RPMI7951 (cell line): ENCODE results near the gene TXLNA. TPM values are rescaled to one million over a fixed set of nuclear protein-coding genes. Genes with fewer than 3 reads are reported as not detected.
A peak's percentile ranks its signal among the peaks of the same experiment; 100 is the strongest.

Experiments used
- DNase-seq: peaks from one replicate; pipeline ENCODE4 v3.0.0-alpha.2; 2012; ENCODE audit warnings: low read depth
- total RNA-seq: library from RNA; depleted of rRNA; stranded (reverse); fragments of >200 nt; shearing (Covaris generic); gene quantifications from 2 replicates; pipeline ENCODE4 v1.2.3, GENCODE V29; 2014

Gene TXLNA
- total RNA-seq, 1 experiment from 2014 or later: 48.4 TPM

DNA sequence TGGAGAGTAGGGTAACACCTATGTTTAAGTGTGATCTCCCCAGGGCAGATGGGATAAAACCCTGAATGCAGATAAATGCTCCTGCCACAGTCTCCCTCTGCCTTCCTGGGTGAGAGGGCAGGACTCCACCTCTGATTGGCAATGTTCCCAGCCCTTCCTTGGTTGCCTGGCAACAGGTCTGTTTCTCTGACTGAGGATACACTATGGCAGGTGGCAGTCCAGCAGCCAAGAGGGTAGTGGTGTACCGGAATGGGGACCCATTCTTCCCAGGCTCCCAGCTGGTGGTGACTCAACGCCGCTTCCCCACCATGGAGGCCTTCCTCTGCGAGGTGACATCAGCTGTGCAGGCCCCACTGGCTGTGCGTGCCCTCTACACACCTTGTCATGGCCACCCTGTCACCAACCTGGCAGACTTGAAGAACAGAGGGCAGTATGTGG is 29.4 kb downstream of the TXLNA start, which contains the start of gene DCDC2B:
DCDC2B (plus strand) TSS at position 199 of the 438 bp plus-strand sequence; CDS start at position 204, 5 bp downstream.
- DNase-seq: peak; percentile 72

DNA sequence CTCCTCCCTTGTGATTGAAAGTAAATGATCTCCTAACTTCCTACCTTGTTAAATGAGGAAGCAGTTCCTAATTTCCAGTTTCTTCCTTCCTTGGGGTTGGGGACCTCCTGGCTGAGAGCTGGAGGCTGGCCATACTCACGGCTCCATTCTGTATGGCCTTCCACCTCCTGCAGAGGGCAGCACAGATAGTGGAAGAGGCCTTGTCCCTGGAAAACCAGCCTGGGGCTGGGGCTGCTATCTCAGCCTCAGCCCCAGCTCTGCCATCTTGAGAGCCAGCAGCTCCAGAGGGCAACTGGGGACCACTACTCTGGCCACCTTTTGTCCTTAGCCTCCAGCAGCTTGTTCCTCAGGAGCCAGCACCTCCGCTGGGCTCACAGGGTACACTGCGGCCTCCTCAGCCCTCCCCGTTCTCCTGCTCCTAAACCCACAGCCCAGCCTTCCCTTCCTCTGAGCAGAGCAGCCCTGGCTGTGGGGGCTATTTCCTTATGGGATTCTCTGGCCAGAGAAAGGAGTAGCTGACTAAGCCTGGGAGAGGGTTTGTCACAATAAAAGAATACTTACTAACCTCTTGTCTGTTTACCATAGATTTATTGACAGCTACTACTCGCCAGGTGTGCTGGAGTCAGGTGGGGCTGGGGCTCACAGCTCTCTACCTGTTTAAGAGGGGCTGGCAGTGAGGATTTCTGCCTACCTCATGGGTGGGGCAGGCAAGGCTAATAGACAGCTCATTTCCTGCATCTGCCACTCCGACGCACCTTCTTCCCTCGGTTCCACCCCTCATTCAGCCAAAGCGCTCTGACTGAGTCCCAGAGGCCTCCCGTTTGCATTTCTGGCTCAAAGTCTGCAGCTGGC is 36.4 kb downstream of the TXLNA start:
- DNase-seq: peak; percentile 64

DNA sequence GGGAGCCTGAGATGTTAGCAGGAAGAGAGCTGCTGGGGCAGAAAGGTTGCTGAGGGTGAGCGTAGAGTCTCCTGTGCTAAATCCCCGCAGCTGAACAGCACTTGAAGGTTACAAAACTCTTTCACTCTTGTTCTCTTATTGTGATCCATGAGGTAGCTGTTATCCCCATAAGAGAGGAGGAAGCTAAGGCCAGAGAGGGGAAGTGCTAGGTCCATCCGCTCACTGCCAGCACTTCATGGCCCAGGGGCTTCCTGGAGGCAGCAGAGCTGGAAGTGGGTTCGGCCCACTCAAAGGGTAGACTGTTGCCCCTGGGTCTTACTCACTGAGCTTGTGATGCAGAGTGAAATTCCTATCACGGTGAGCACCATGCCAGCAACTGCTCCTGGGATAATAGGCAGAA is 37.1 kb downstream of the TXLNA start:
- DNase-seq: no peak

DNA sequence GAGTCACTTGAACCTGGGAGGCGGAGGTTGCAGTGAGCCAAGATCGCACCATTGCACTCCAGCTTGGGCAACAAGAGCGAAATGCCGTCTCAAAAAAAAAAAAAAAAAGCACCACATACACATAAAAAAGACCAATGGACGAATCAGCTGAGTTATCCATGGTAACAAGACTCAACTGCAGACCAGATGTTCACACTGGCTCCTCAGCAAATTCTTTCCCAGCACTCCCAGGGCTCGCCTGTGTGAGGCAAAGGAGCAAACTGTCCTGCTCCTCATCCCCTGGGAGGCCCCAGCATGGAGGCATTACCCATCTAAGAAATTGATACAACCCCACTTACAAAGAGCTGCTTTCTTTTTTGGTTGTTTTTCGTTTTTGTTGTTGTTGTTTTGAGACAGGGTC is 39.5 kb downstream of the TXLNA start:
- DNase-seq: no peak

DNA sequence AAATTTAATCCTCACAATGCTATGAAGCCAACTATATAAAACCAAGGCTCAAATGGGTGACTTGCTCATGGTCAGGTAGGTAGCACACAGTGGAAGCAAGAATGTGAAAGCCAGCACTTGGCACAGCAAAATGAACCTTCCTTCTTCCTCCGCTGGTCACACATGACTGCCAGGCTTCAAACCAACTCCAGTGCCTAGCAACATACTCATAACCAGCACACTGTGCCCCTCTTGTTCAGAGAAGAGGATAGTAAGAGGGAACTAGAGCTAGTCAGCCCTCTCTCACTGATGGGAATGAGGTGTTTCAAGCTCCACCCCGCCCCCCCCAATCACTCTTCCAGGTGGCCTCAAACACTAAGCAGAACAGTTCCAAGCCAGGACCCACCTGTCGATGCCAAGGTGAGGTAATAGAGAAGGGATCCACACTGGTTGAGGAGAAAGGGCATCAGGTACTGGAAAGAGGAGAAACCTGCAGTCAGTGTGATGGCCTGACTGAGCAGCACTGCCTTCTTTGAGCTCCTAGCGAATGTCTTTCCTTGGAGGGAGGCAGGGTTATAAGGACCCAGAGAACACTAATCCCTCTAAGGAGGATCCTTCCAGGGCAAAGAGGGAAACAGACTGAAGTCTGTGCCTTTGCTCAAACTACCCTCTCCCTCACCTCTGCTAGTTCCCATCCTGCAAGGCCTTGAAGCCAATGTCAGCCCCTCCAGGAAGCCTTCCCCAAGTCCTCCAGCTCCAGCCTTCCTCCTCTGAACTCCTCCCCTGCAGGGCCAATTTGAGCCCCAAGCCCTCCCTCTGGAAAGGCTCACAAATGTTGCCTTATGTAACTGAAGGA is 41.5 kb downstream of the TXLNA start:
- DNase-seq: no peak

DNA sequence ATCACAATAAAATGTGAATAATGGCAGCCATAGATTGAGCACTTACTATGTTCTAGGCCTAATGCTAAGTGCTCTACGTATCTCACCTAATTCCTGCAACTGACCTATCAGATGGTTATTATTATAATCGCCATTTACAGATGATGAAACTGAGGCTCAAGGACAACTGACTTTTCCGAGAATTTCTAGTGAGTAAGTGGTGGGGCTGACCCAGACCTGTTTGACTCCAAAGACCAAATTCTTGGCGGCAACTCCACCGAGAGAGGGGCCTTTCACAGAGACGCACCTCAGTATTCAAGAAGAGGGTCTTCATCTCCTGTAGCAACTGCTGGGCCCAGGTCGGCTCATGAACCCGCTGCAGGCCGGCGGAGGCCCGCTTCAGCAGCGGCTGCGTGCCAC is 42.1 kb downstream of the TXLNA start:
- DNase-seq: no peak

- DNase-seq: peak; percentile 90
These were observed 42.7 kb downstream of the TXLNA start, which contains the start of the genes EIF3I and TMEM234 for GRCh38 chr1:32221980-32222755. EIF3I (plus strand) TSS chr1:32222407; CDS start chr1:32222442, 35 bp downstream. TMEM234 (minus strand) TSS chr1:32222353; CDS start chr1:32222322, 31 bp downstream.

DNA sequence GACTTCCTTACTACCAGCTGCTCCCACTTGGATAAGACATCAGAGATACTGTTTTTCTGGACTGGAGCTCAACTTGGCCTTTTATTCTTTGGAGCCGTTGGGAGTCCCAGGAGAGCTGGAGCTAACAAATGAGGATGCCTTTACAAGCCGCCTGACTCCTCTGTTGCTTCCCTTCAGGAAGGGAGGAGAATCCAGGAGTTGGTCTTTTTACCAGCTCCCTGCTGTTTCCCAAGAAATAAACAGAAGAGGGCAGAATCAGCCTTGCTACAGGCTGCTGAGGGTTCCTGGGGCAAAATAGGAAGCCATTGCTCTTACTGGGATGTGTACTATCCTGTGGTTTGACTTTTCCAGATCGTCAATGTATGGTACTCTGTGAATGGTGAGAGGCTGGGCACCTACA is 44.2 kb downstream of the TXLNA start:
- no peak for DNase-seq

GRCh38 chr1:32224285-32224684 is 44.8 kb downstream of the TXLNA start:
- no peak for DNase-seq

GRCh38 chr1:32228771-32229170 is 49.3 kb downstream of the TXLNA start:
- no peak for DNase-seq

DNA sequence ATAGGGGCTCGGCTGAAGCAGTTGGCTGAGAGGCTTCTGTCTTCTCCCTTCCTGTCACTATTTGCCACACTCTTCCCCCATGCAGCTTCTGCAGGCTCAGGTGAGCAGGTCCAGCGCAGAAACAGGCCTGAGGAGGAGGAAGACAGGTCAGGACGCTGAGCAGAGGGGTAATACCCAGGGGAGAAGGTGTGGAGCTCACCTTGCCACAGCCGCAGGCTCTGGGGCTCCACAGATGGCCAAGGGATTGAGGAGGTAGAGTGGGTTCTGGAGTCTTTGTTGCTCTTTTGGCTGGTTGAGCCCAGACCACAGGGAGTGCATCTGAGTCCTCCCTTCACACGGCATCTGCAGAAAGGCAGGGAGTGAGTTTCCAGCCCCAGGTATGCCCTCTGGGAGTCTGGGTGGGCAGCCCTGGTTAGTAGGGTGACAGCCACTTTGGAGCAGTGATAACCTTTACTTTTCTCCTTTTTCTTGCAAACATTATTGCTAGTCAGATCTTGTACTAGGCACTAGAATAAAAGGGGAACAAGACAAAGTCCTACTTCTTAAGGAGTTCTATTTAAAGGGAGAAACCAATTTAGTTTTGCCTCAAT is 52.5 kb downstream of the TXLNA start:
- no peak for DNase-seq

GRCh38 chr1:32232558-32233304 is 53.3 kb downstream of the TXLNA start:
- no peak for DNase-seq

DNA sequence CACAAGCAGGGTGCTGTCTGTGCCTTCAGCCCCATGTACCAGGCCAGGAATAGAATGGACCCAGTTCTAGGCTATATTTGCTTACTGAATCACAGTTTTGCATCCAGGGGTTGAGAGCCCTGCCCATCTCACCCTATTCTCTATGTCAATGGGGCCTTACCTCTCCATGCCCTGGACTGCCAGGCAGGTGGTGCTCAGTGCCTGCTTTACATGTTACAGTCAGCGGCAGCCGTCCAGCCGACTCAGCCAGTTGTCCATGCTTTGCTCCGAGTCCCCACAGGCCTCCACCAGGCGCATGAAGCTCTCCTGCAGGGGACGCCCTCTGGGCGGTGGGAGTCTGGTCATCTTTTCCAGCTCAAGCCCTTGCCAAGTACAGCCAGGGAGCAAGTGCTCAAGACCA is 55.3 kb downstream of the TXLNA start:
- no peak for DNase-seq

DNA sequence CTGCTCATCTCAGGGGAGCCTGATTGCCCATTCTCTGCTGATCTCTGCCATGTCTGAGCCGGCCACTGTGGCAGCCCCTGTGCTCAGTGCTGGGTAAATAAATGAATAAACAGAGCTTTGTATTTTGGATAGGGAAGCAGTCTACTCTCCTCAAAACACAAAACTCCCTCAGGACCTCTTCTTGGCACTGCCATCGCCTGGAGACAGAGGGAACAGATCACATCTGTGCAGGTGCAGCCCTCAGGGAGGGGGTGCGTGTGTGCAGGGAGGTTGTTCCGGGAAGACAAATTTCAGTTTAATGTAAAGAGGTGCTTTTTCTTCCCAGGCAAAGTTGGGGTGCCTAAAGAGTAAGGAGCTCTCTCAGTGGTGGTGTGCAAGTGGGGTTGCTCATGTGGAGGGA is 59.9 kb downstream of the TXLNA start:
- no peak for DNase-seq

- no peak for DNase-seq
These were observed 60.3 kb downstream of the TXLNA start for GRCh38 chr1:32239790-32240139.

- peak; percentile 71 for DNase-seq
These were observed 60.9 kb downstream of the TXLNA start for GRCh38 chr1:32240140-32240951.

GRCh38 chr1:32241001-32241763 is 61.7 kb downstream of the TXLNA start:
- peak; percentile 68 for DNase-seq

- peak; percentile 69 for DNase-seq
These were observed 62.9 kb downstream of the TXLNA start for GRCh38 chr1:32242341-32242851.

DNA sequence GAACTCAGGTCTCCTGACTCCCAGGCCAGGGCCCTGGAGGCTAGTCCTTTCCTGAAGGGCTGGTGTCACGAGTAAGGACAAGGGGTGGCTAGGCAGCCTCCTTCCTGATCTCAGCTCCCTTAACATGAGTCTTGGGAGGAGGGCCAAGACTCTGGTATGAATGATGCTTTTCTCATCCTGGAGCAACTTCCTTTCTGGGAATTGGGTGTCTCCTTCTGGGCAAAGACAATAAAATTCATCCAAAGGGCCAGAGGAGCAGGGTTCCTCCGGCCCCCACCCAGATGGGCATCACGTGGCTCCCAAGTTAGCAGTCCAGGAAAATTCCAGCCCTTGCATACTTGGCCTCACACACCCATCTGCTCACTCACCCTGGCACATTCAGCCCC is 67.4 kb downstream of the TXLNA start, which contains the start of gene FAM167B:
FAM167B (plus strand) TSS at position 335 of the 386 bp plus-strand sequence. CDS start 200 bp downstream, outside the sequence.
- peak; percentile 61 for DNase-seq
